ENCODE results near the gene DEPDC1B. TPM values are rescaled to one million over a fixed set of nuclear protein-coding genes. Genes with fewer than 3 reads are reported as not detected.

DEPDC1B gene
- total RNA-seq, 4 donors from 2014 or later = 8.2 TPM; not detected in 3

- TF ChIP-seq CTCF (IDR thresholded peaks at IDR 0.05) (no peak), POLR2A (IDR thresholded peaks at IDR 0.05) (no peak)
- Histone ChIP-seq H3K27ac (no peak overlapping the region), H3K9me3 (no peaks in the 10 kb centered on the region), H3K27me3 (no peaks in the 10 kb centered on the region), H3K4me1 (no peaks in the 10 kb centered on the region), H3K36me3 (no peaks in the 10 kb centered on the region), H3K4me3 (no peak overlapping the region)
- no peak for DNase-seq
- intact Hi-C loops (cut with DNase I; ENCODE audit: low total_unique reads) = no loop called here
Observed at GRCh38 chr5:60584304-60584703, 115.7 kb downstream of the DEPDC1B start.

- TF ChIP-seq CTCF (IDR thresholded peaks at IDR 0.05) (no peak), POLR2A (IDR thresholded peaks at IDR 0.05) (no peak)
- Histone ChIP-seq H3K36me3 (no peaks in the 10 kb centered on the region), H3K4me1 (no peaks in the 10 kb centered on the region), H3K4me3 (no peak overlapping the region), H3K9me3 (peaks cover 0 to 3% of the 10 kb centered on the region in 2 donors), H3K27ac (no peak overlapping the region), H3K27me3 (no peaks in the 10 kb centered on the region)
- DNase-seq = no peak
- intact Hi-C loops (cut with DNase I; ENCODE audit: low total_unique reads) = no loop called here
Observed at GRCh38 chr5:60583616-60584015, 116.3 kb downstream of the DEPDC1B start.

- TF ChIP-seq CTCF (IDR thresholded peaks at IDR 0.05) (no peak), POLR2A (IDR thresholded peaks at IDR 0.05) (no peak)
- Histone ChIP-seq H3K27me3 (no peaks in the 10 kb centered on the region), H3K27ac (no peak overlapping the region)
Observed at GRCh38 chr5:60578315-60578714, 121.7 kb downstream of the DEPDC1B start.

GRCh38 chr5:60577116-60577515 lies 122.8 kb downstream of the DEPDC1B start:
- H3K4me1 ChIP-seq = no peaks in the 10 kb centered on the region
- intact Hi-C loops (cut with DNase I; ENCODE audit: low total_unique reads) = no loop called here
- no peak for TF ChIP-seq CTCF (IDR thresholded peaks at IDR 0.05)
- TF ChIP-seq POLR2A (IDR thresholded peaks at IDR 0.05) = no peak
- H3K27me3 ChIP-seq = no peaks in the 10 kb centered on the region
- H3K9me3 ChIP-seq = peaks cover 0 to 3% of the 10 kb centered on the region in 2 donors
- H3K36me3 ChIP-seq = no peaks in the 10 kb centered on the region
- DNase-seq = no peak
- no peak overlapping the region for H3K4me3 ChIP-seq
- H3K27ac ChIP-seq = no peak overlapping the region

More at GRCh38 chr5:60578315-60578714, 121.7 kb downstream of the DEPDC1B start:
- DNase-seq = no peak
- intact Hi-C loops (cut with DNase I; ENCODE audit: low total_unique reads) = no loop called here
- Histone ChIP-seq H3K4me1 (no peaks in the 10 kb centered on the region), H3K36me3 (no peaks in the 10 kb centered on the region), H3K4me3 (no peak overlapping the region), H3K9me3 (peaks cover 0 to 3% of the 10 kb centered on the region in 2 donors)

- TF ChIP-seq CTCF (IDR thresholded peaks at IDR 0.05) (no peak), POLR2A (IDR thresholded peaks at IDR 0.05) (no peak)
- no peak overlapping the region for H3K27ac ChIP-seq
- no peak overlapping the region for H3K4me3 ChIP-seq
- H3K36me3 ChIP-seq = no peaks in the 10 kb centered on the region
- no peaks in the 10 kb centered on the region for H3K4me1 ChIP-seq
- H3K9me3 ChIP-seq = peaks cover 0 to 3% of the 10 kb centered on the region in 2 donors
- DNase-seq = no peak
- intact Hi-C loops (cut with DNase I; ENCODE audit: low total_unique reads) = no loop called here
- H3K27me3 ChIP-seq = no peaks in the 10 kb centered on the region
Observed at GRCh38 chr5:60576425-60576824, 123.5 kb downstream of the DEPDC1B start.

Data from uterus (tissue), 4 donors.